OCI-LY1 (cell line): ENCODE data around the gene BANF2.

Experiments used
- H2AFZ ChIP-seq: fragments of 200-600 bp; sonication (generic), shearing (Covaris generic); 2 replicates; pipeline ENCODE4 v1.6.0; 2014; ENCODE audit warnings: antibody characterized with exemption, mild to moderate bottlenecking, low read length
- H3F3A ChIP-seq: fragments of 200-600 bp; sonication (generic), shearing (Covaris generic); 2 replicates; pipeline ENCODE4 v1.6.0; 2014; ENCODE audit warnings: mild to moderate bottlenecking, antibody characterized with exemption, low read length, moderate library complexity; ENCODE audit not compliant: insufficient read depth
- H3K27ac ChIP-seq: fragments of 200-600 bp; sonication (generic); 2 replicates; pipeline ENCODE4 v1.5.1; 2014; ENCODE audit warnings: low read length, mixed run types, mild to moderate bottlenecking, low read depth; ENCODE audit not compliant: poor library complexity, severe bottlenecking
- H3K27me3 ChIP-seq: fragments of 200-600 bp; sonication (generic); 2 replicates; pipeline ENCODE4 v1.6.0; 2014; ENCODE audit warnings: antibody characterized with exemption, mild to moderate bottlenecking, low read length, moderate library complexity; ENCODE audit not compliant: insufficient read depth
- H3K36me3 ChIP-seq: fragments of 200-600 bp; sonication (generic); 2 replicates; pipeline ENCODE4 v1.6.1; 2014; ENCODE audit warnings: mild to moderate bottlenecking, antibody characterized with exemption, low read length, moderate library complexity, mixed read lengths; ENCODE audit not compliant: insufficient read depth
- H3K4me1 ChIP-seq: fragments of 200-600 bp; sonication (generic); 2 replicates; pipeline ENCODE4 v1.5.1; 2014; ENCODE audit warnings: mild to moderate bottlenecking, low read length, moderate library complexity; ENCODE audit not compliant: insufficient read depth, severe bottlenecking
- H3K4me2 ChIP-seq: fragments of 200-600 bp; sonication (generic), shearing (Covaris generic); 2 replicates; pipeline ENCODE4 v1.6.1; 2014; ENCODE audit warnings: low read length
- H3K4me3 ChIP-seq: fragments of 200-600 bp; sonication (generic); 2 replicates; pipeline ENCODE4 v1.5.1; 2014; ENCODE audit warnings: low read length, low read depth, mild to moderate bottlenecking, mixed read lengths; ENCODE audit not compliant: poor library complexity, severe bottlenecking
- H3K79me2 ChIP-seq: fragments of 200-600 bp; shearing (Covaris generic); 2 replicates; pipeline ENCODE4 v1.6.1; 2016; ENCODE audit warnings: mixed run types, low read length, mixed read lengths; ENCODE audit not compliant: insufficient read depth
- H3K9ac ChIP-seq: fragments of 200-600 bp; sonication (generic), shearing (Covaris generic); 2 replicates; pipeline ENCODE4 v1.6.1; 2014; ENCODE audit warnings: mild to moderate bottlenecking, low read length, mixed read lengths
- H3K9me2 ChIP-seq: fragments of 200-600 bp; sonication (generic), shearing (Covaris generic); 2 replicates; pipeline ENCODE4 v1.6.1; 2014; ENCODE audit warnings: low read depth, mild to moderate bottlenecking, low read length, mixed read lengths
- H3K9me3 ChIP-seq: fragments of 200-600 bp; shearing (Covaris generic); 2 replicates; pipeline ENCODE4 v1.6.1; 2014; ENCODE audit warnings: low read length, mixed read lengths
- H4K20me1 ChIP-seq: fragments of 200-600 bp; sonication (generic), shearing (Covaris generic); 2 replicates; pipeline ENCODE4 v1.6.0; 2016; ENCODE audit warnings: mild to moderate bottlenecking, low read length; ENCODE audit not compliant: insufficient read depth
- CTCF ChIP-seq: fragments of 200-600 bp; sonication (generic), shearing (Covaris generic); IDR thresholded peaks from 2 replicates; pipeline ENCODE4 v1.5.1; 2017; ENCODE audit warnings: mild to moderate bottlenecking, antibody characterized with exemption, low read length, moderate library complexity, mixed read lengths
- EZH2 ChIP-seq: fragments of 200-600 bp; sonication (generic), shearing (Covaris generic); IDR thresholded peaks from 2 replicates; pipeline ENCODE4 v1.8.0; 2017; ENCODE audit warnings: borderline replicate concordance, mixed run types, mild to moderate bottlenecking, antibody characterized with exemption, low read length, moderate library complexity, mixed read lengths

Gene BANF2

GRCh38 chr20:17735206-17735804, 35.5 kb downstream of the BANF2 start:
- Histone ChIP-seq H3K36me3 (no peaks in the 10 kb centered on the region), H3K79me2 (no peaks in the 10 kb centered on the region), H3K4me2 (no peak overlapping the region), H2AFZ (no peak overlapping the region), H3K9ac (no peak overlapping the region), H3K9me2 (no peaks in the 10 kb centered on the region), H3K27ac (no peak overlapping the region), H3K4me1 (no peaks in the 10 kb centered on the region), H4K20me1 (no peaks in the 10 kb centered on the region), H3K9me3 (no peaks in the 10 kb centered on the region; the same call in 1 of the 2 replicates), H3K27me3 (peaks cover 11% of the 10 kb centered on the region; the same call in 1 of the 2 replicates), H3F3A (no peaks in the 10 kb centered on the region), H3K4me3 (no peak overlapping the region)
- TF ChIP-seq CTCF, result no peak
- no peak for TF ChIP-seq EZH2

GRCh38 chr20:17735959-17736621, 36.3 kb downstream of the BANF2 start:
- H3K9me3 ChIP-seq, result no peaks in the 10 kb centered on the region; the same call in 1 of the 2 replicates
- H4K20me1 ChIP-seq, result no peaks in the 10 kb centered on the region
- H2AFZ ChIP-seq, result no peak overlapping the region
- H3F3A ChIP-seq, result no peaks in the 10 kb centered on the region
- H3K79me2 ChIP-seq, result no peaks in the 10 kb centered on the region
- no peak overlapping the region for H3K4me2 ChIP-seq
- H3K9ac ChIP-seq, result no peak overlapping the region
- H3K36me3 ChIP-seq, result no peaks in the 10 kb centered on the region
- H3K27ac ChIP-seq, result no peak overlapping the region
- no peaks in the 10 kb centered on the region for H3K4me1 ChIP-seq
- H3K27me3 ChIP-seq, result peaks cover 11% of the 10 kb centered on the region; the same call in 1 of the 2 replicates
- H3K9me2 ChIP-seq, result no peaks in the 10 kb centered on the region
- TF ChIP-seq EZH2, result no peak
- no peak for TF ChIP-seq CTCF
- H3K4me3 ChIP-seq, result no peak overlapping the region

GRCh38 chr20:17738154-17738553, 38.4 kb downstream of the BANF2 start:
- Histone ChIP-seq H3K4me3 (no peak overlapping the region), H4K20me1 (no peaks in the 10 kb centered on the region)

More at GRCh38 chr20:17738154-17738553, 38.4 kb downstream of the BANF2 start:
- H3K9me3 ChIP-seq, result no peaks in the 10 kb centered on the region; the same call in 1 of the 2 replicates
- H3K79me2 ChIP-seq, result no peaks in the 10 kb centered on the region
- TF ChIP-seq EZH2, result no peak
- no peak for TF ChIP-seq CTCF
- H3K9me2 ChIP-seq, result no peaks in the 10 kb centered on the region
- H3K27ac ChIP-seq, result no peak overlapping the region
- no peaks in the 10 kb centered on the region for H3K36me3 ChIP-seq
- no peaks in the 10 kb centered on the region for H3K4me1 ChIP-seq
- H2AFZ ChIP-seq, result no peak overlapping the region
- H3K9ac ChIP-seq, result no peak overlapping the region
- no peaks in the 10 kb centered on the region for H3F3A ChIP-seq
- peaks cover 11% of the 10 kb centered on the region; the same call in 1 of the 2 replicates for H3K27me3 ChIP-seq
- H3K4me2 ChIP-seq, result no peak overlapping the region
